HG02798 (cell line): ENCODE data around the gene CHST14.
A peak's percentile ranks its signal among the peaks of the same experiment; 100 is the strongest.

ENCODE experiments used
- ATAC-seq: cut with Tn5 transposase; IDR thresholded peaks from one replicate; pipeline ENCODE4 v1.9.1; 2021; ENCODE audit warnings: mild to moderate bottlenecking; ENCODE audit not compliant: unreplicated experiment, poor library complexity

The CHST14 gene

GRCh38 chr15:40459391-40460015, 11.3 kb upstream of the CHST14 start:
- no peak for ATAC-seq

- no peak for ATAC-seq
These were observed 10.4 kb upstream of the CHST14 start for GRCh38 chr15:40460404-40460803.

GRCh38 chr15:40461958-40462357, 8.8 kb upstream of the CHST14 start:
- no peak for ATAC-seq

DNA sequence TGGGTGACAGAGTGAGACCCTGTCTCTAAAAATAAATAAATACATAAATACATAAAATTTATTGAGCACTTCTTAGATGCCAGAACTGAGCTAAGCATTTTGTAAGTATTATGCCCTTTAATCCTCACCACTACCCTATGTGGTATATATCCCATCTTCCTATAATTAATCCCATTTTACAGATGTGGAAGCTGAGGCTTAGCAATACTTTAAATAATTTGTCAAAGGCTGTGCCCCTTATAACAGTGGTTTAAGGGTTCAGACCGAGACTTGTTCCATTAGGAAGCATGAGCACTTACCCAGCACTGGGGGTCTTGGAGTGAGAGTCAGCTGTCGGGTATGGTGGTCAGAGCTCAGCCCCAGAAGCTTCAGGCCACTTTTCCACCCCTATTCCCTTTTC, 7.5 kb upstream of the CHST14 start:
- no peak for ATAC-seq

- ATAC-seq = no peak
These were observed 6.8 kb upstream of the CHST14 start for GRCh38 chr15:40463886-40464545.

DNA sequence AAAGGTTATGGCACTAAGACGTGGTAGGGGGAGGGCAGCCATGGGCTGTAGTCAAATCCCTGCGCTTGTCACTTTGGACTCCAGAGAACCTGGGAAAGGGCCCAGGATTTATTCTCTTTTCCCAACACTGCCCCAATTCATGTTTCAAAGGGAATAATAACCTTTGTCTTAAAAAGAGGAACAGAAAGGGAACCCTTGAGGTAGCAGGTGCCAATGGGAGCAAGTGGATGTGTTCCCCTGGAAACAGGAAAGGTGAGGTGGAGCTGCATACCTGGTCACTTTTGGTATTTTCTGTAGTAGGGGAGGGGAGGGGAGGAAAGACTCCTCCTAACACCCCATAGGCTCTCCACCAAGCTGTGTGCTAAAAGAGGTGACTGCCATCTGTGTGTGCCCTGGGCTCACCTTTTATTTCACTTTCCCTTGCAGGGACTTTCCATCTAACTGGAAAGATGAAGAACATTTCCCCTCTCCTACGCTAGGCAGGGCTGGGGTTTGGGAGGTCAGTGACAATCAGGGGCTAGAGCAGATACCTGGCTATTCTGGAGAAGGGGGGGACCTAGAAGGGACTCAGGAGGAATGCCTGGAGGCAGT, 6.1 kb upstream of the CHST14 start:
- no peak for ATAC-seq

DNA sequence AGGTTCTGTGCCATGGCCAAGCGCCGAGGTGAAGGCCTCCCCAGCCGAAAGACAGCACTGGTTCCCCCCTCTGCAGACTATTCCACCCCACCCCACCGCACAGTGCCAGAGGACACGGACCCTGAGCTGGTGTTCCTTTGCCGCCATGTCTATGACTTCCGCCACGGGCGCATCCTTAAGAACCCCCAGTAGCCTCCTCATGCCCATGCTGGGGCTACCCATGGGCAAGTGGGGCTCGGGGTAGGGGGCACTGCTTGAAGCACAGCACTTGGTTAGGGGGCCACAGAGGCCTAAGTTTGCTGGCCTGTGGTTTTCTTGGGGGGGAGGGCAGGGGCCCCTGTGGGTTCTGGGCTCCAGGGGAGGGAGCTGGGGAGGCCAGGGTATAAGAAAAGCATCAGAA, 4.8 kb upstream of the CHST14 start:
- no peak for ATAC-seq

GRCh38 chr15:40466426-40467260, 4.1 kb upstream of the CHST14 start:
- ATAC-seq = no peak

GRCh38 chr15:40467261-40467615, 3.5 kb upstream of the CHST14 start:
- ATAC-seq = no peak

DNA sequence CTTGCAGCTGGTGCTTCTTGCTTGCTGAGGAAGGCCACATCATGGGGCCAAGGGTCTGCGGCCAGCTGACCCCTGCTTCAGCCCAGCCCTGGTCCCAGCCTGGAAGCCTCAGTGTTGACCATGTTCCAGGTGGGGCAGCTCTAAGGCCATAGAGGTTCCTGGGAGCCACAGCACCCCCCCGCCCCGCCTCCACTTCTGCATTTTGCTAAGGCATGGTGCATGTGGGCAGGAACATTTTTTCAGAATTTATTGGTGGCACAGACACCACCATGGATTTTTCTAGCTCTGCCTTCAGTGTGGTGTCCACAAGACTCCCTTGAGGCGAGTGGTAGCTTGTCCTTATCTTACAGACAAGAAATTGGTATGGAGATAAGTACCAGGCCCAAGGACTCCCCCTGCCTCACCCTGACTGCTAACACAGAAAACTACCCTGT, 1.9 kb upstream of the CHST14 start:
- ATAC-seq = no peak

- ATAC-seq = no peak
These were observed 901 bp upstream of the CHST14 start for GRCh38 chr15:40469776-40470390.

DNA sequence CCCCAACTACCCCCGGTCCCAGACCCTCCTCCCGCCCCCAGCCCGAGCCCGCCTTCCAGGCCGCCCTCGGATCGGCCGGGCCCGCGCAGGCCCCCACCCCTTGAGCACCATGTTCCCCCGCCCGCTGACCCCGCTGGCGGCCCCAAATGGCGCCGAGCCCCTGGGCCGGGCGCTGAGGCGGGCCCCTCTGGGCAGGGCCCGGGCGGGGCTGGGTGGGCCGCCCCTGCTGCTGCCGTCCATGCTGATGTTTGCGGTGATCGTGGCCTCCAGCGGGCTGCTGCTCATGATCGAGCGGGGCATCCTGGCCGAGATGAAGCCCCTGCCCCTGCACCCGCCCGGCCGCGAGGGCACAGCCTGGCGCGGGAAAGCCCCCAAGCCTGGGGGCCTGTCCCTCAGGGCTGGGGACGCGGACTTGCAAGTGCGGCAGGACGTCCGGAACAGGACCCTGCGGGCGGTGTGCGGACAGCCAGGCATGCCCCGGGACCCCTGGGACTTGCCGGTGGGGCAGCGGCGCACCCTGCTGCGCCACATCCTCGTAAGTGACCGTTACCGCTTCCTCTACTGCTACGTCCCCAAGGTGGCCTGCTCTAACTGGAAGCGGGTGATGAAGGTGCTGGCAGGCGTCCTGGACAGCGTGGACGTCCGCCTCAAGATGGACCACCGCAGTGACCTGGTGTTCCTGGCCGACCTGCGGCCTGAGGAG, 472 bp downstream of the CHST14 start:
- ATAC-seq = peak; percentile 26

DNA sequence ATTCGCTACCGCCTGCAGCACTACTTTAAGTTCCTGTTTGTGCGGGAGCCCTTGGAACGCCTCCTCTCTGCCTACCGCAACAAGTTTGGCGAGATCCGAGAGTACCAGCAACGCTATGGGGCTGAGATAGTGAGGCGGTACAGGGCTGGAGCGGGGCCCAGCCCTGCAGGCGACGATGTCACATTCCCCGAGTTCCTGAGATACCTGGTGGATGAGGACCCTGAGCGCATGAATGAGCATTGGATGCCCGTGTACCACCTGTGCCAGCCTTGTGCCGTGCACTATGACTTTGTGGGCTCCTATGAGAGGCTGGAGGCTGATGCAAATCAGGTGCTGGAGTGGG, 995 bp downstream of the CHST14 start:
- ATAC-seq = peak; percentile 21

- ATAC-seq = no peak
These were observed 1.5 kb downstream of the CHST14 start for GRCh38 chr15:40472171-40472727.

- ATAC-seq = no peak
These were observed 3.8 kb downstream of the CHST14 start for GRCh38 chr15:40474581-40474980.

- no peak for ATAC-seq
These were observed 7.0 kb downstream of the CHST14 start for GRCh38 chr15:40477642-40478327.

DNA sequence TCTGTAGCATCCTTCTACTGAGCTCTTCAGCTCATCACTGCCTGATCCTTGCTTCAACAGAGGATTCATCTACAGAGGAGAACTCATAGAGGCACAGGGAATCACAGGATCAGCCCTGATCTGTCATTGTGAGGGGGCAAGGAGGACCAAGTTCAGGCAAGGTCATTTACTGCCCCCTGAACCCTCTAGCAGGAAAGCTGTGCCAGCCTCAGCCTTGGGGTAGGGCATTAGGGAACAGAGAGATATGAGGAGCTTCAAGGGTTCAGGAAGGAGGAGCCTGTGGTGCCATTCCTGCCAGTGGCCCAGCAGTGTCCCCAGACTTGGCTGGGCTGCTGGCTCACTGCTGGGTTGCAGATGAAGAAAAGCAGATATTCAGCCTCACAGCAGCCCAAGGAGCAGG, 8.2 kb downstream of the CHST14 start:
- ATAC-seq = no peak

DNA sequence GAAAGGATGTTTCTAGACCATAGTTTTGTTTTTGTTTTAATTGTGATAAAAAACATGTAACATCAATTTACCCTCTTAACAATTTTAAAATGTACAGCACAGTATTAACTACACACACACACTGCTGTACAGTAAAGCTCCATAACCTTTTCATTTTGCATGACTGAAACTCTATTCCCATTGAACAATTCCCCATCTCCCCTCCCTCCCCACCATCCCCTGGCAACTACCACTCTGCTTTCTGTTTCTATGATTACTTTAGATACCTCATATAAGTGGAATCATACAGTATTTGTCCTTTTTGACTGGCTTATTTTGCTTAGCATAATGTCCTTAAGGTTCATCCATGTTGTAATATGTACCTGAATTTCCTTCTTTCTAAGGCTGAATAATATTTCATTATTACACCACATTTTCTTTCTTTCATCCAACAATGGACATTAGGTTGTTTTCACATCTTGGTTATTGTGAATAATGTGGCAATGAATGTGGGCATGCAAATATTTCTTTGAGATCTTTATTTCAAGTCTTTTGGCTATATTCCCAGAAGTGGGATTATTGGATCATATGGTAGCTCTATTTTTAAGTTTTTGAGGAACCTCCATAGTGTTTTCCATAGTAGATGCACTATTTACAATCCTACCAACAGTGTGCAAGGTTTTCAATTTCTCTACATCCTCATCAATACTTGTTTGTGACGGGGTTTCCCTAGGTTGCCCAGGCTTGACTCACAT, 10.7 kb downstream of the CHST14 start:
- ATAC-seq = no peak

- no peak for ATAC-seq
These were observed 13.1 kb downstream of the CHST14 start for GRCh38 chr15:40483919-40484318.
